Stimulated activated CD4-positive, alpha-beta T cell treated with anti-CD3 and anti-CD28 coated beads, TNF-alpha, amount 100 ng/mL, for 1 hour (primary cell): ENCODE results near the gene GEN1.

Experiments
- DNase-seq, 3 donors: peaks; one replicate each; pipeline ENCODE4 v3.0.0-alpha.2; 2020; ENCODE audit warnings: low read depth in 3 of 3, low spot score in 1 of 3

Gene GEN1

DNA sequence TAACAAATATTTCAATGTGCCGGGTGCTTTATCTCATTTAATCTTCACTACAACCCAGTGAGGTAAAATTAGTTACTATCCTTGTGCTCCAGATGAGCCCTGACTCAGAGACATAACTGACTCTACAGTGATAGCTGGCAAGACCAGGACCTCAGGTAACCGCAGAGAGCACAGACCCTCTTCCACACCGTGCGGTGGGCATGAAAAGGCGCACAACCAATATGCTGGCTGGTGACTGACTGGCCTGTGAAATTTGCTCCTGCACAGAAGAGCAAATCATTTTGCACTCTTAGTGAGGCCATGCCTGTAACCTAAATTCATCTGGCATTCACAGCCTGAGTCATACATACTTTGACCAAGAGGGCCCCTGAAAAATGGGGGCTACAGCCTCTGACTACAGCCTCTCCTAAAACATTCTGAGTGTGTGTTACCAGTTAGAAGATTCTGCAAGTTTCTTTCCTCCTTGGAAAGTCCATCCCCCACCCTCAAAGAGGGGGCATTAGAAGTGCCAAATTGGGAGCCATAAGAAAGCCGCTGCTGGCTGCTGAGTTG is 39.9 kb downstream of the GEN1 start:
- no peak for DNase-seq

- no peak for DNase-seq
These were observed 41.4 kb downstream of the GEN1 start for GRCh38 chr2:17795309-17795708.

- DNase-seq, result no peak
These were observed 44.4 kb downstream of the GEN1 start for GRCh38 chr2:17798338-17798737.

DNA sequence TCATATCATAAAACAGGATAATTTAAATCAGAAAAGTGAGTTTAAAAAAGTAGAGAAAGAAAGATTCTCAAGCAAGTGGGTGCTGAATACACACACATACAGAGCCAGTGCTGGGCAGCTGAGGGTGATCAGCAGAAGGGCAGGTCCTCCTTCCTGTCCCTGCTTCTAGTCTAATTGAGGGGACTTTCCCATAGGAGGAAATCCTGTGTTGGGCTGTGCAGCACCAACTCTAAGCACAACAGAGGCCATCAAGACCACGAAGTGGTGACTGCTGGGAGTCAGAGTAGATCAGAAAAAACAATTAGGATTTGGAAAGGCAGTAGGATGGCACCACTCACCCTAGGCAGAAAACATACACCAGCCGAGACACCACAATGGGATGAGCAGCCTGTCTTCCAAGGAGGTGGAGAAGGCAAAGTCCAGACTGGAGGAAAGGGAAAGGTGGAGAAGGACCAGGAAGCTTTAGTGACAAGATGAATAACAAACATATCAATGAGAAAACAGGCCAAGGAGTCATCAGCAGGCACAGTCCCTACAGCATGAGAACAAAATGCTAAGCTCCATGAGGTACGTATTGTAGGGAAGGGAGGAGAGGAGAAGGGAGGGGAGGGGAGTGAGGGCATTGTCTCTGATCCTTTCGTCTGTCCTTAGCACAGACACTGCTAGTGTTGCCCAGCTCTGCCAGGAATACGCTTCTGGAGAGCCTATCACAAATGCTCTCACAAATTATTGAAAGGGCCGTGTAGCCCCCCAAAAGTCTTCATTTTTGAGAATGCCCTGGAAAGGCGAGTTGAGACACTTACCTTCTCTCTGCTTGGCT is 45.6 kb downstream of the GEN1 start:
- no peak for DNase-seq

DNA sequence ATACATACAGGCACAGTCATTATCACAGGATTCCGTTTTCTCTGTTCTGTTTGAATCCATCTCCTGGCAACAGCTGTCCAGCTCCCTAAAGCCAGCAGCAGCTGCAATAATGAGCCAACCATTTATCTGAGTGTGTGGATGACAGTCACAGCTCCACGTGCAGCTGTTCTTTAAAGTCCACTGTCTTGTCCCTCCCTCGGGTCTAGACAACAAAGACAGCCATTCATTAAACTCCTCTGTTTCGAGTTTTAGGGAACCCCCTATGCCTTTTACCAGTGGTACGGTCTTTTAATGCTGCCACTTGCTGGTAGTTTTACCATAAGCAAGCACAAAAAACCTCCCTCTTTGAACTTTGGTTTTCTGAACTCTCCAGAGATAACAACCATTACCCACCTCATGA is 46.3 kb downstream of the GEN1 start:
- DNase-seq, result no peak

DNA sequence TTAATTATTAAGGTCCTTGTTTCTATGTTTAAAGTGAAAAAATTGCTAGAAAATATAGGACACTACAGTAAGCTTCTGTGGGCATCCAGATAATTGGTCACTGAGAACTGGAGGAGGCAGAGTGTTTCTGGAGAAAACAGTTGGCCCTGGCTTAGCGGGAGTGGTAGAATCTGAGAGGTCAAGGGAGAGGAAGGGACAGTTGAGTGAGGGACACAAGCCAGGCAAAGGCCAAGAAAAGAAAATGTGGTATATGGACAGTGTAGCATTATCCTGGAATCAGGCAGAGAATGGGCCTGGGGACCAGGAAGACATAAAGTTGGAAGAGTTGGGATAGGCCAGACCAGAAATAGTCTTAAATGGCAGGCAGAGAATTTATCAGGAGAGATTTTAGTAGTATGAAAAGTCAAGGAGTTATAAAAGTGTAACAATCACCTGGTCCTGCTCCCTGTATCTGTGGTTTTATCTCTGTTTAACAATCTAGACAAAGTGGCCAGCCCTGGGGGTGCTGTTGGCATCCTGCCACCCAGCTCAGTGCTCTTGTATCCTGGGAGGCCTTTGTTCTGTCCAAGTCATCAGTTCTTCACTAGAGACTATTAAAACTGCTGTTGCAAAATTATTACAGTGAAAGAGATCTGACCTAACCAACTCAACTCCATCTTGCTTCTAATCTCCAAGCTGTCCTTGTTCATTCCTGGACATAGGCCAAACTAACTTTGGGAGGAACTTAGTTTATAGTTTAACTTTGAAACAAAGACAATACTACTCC is 46.9 kb downstream of the GEN1 start:
- no peak for DNase-seq

DNA sequence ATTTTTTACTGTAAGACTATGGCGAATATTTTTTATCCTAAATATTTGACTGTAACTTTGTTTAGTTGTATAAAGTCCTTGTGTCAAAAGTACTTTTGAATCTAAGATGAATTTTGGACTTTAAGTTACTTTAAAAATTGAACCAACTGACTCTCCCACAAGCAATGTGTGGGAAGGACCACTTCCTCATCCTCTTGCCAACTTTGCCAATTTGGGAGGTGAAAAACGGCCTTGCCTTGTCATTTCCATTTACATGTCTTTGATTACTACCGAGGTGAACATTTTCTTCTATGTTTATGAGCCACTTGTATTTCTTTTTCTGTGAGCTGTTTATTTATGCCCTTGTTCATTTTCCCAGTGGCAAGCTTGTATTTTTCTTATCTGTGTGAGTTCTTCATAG is 49.6 kb downstream of the GEN1 start:
- DNase-seq, result no peak

DNA sequence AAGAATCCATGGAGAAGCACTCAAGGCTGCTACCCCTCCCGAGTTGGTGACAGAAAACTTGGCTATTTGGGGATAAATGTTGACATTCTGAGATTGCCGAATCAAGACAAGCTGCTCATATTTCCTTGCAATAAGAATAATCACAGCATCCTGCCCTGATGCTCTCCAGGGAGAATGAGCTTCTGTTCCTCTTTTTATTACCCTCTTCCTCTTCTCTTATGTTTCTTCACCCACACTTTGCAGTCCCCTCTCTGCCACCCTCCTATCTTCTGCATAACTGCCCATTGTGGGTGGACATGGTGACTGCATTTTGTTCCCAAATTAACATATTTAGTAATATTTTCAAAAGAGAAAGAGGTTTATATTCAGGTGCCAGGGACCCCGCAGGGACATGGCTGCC is 50.4 kb downstream of the GEN1 start:
- no peak for DNase-seq

GRCh38 chr2:17805166-17805565 is 51.2 kb downstream of the GEN1 start:
- no peak for DNase-seq

DNA sequence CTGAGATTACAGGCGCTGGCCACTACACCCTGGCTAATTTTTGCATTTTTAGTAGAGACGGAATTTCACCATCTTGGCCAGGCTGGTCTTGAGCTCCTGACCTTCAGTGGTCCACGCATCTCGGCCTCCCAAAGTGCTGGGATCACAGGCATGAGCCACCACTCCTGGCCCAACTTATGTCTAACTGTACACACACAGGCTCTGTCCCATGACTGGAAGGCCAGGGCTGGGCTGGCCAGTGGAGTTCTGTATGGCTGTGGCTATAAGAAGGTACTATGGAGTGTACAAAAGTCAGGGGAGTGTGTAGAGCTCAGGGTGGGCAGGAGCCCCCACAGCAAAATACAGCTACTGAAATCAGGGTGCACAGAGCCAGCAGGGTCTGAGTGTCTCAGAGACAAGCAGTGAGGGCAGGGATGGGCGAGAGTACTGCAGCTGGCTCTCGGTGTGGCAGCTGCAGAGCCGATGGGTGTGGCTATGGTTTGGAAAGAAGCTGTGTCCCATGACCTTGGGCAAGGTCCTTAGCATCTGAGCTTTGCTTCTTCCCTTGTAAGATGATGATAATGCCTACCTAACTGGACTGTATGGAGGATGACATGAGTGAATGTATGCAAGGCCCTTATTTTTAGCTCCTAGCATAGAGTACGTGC is 51.9 kb downstream of the GEN1 start:
- no peak for DNase-seq

DNA sequence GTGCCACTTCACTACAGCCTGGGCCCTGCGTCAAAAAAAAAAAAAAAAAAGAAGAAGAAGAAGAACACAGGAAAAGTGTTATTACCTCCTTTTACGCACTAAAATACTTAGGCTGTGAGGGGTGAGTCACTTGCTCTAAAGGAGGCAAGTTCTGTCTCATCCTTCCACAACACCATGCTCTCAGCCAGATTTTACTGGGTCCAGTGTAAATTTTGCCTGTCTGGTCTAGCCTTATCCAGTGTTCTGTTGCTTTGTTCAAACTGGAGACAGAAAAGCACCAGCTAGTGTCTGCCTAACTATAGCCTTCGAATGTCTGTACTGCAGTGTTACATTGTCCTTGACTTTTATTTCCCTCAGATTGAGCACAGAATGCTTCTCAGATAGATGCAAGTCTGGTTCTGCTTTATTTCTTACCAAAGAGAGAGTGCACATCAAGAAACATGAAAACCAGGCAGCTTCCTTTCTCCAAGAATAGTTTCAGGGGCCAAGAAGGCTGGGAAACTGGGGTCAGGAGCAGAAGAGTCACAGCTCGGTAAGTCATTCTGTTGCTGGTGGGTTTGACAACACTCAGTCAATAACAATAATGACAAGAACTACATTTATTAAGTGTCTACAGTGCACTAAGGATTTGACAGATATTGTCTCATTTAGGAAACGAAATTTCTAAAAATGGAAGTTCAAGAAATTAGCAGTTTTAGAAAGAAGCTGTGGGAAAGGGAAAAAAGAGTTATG is 59.2 kb downstream of the GEN1 start:
- DNase-seq, result no peak

DNA sequence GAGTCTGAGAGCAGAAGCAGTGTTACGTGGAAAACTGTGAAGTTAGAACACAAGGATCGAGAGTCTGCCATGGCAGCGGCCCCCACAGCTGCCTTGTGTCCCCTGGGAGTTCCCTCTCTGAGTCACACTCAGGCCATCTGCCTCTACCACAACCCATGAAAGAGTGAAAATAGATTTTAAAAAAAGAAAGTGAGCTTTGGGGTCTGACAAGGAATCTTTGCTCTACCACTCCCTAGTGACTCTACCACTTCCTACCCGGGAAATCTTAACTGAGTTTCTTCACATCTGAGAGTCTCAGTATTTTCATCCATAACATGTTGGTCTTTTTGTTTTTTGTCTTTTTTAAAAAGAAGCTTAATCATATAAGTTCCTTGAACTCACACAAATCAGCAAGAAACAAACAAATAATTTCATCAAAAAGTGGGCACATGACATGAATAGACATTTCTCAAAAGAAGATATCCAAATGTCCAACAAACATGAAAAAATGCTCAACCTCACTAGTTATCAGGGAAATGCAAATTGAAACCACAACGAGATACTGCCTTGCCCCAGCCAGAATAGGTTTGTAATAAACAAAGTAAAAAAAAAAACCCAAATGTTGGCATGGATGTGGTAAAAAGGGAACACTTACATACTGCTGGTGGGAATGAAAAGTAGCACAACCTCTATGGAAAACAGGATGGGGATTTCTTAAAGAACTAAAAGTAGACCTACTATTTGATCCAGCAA is 60.0 kb downstream of the GEN1 start:
- no peak for DNase-seq

DNA sequence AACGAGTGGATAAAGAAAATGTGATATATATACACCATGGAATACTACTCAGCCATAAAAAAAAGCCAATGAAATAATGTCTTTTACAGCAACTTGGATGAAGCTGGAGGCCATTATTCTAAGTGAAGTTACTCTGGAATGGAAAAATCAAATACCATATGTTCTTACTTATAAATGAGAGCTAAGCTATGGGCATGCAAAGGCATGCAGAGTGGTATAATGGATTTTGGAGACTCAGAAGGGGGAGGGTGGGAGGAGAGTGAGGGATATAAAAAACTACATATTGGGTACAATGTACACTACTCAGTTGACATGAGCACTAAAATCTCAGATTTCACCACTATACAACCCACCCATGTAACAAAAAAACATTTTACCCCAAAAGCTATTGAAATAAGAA is 60.7 kb downstream of the GEN1 start:
- no peak for DNase-seq

DNA sequence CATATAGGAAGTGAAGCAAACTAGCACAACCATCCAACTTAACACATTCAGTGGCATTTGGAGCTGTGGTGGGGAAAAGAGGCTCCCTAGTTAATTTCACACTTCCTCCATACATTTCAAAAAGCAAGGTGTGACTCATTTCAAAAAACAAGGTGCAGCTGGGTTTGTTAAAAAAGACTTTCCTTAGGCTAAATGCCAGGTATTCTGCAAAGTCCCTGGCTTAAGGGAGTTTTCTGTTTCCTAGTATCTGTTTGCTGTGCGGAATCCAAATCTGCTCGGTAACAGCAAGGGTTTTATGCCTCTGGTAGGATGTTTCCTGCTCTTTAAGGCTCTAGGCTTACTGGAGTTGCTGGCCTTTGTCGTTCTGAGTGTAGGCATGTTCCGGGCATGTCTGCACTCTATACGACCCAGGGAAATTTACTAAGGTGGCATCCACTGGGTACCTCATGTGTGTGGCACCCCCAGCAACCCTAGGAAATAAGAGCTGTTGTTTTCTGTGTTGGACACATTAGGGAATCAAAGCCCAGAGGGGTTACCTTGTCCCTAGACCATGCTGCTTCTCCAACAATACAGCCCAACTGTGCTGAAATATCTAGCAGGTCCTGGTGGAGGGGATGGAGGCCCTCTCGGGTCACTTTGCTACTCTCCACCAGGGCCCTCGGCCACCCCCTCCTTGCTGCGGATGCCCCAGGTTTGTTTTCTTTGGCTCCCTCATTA is 61.7 kb downstream of the GEN1 start:
- DNase-seq, result no peak

- DNase-seq, result no peak
These were observed 62.7 kb downstream of the GEN1 start, which contains the start of gene MSGN1 for GRCh38 chr2:17816396-17817245. Gene MSGN1 (plus strand): TSS chr2:17816460. CDS start chr2:17816519, 59 bp downstream.

- DNase-seq, result no peak
These were observed 64.4 kb downstream of the GEN1 start for GRCh38 chr2:17818235-17818815.

DNA sequence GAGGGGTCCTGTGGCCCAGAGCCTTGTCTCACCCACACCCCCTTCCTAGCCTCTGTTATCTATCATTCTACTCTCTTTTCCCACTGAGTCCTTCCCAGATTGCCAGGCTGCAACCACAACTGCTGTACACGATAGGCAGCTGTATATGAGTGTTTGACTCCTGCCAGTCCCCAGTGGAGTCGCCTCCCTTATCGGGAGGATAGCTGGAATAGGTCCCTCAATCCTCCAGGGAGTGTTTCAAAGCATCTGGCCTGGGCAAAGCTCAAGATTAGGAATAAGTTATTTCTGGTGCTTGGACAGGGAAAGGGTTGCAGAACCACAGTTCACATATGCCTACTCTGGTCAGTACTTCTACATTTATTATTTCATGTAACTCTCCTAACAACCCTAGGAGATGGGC is 67.1 kb downstream of the GEN1 start:
- no peak for DNase-seq
